ENCODE measurements around the gene SUMO4. TPM values are rescaled to one million over a fixed set of nuclear protein-coding genes. Genes with fewer than 3 reads are reported as not detected.

SUMO4 gene
- total and polyA plus RNA-seq, 7 donors = 0.39 to 11.1 (median 5.4) TPM; not detected in 2

GRCh38 chr6:149392093-149392492 lies 8.0 kb upstream of the SUMO4 start:
- H3K36me3 ChIP-seq = peaks cover 0 to 4% (median 0%) of the 10 kb centered on the region in 4 donors
- no peaks in the 10 kb centered on the region for H3K9me3 ChIP-seq
- DNase-seq = no peak
- intact Hi-C loops (cut with DNase I) = no loop called here
- H3K27ac ChIP-seq = no peak overlapping the region
- TF ChIP-seq POLR2A (IDR thresholded peaks at IDR 0.05) = no peak
- no peak for TF ChIP-seq EP300 (IDR thresholded peaks at IDR 0.05)
- TF ChIP-seq CTCF (IDR thresholded peaks at IDR 0.05) = no peak
- TF ChIP-seq POLR2AphosphoS5 (IDR thresholded peaks at IDR 0.05) = no peak
- peaks cover 0 to 43% (median 27%) of the 10 kb centered on the region in 4 donors for H3K4me1 ChIP-seq
- no peaks in the 10 kb centered on the region for H3K27me3 ChIP-seq
- WGBS, 2 donors = 98 to 99% methylated on average over 6 of the region's 6 CpGs
- no peak overlapping the region for H3K4me3 ChIP-seq

- Histone ChIP-seq H3K27me3 (no peaks in the 10 kb centered on the region), H3K27ac (no peak overlapping the region), H3K4me3 (no peak overlapping the region), H3K9me3 (no peaks in the 10 kb centered on the region), H3K36me3 (peaks cover 0 to 8% (median 0%) of the 10 kb centered on the region in 4 donors), H3K4me1 (peaks cover 0 to 38% (median 25%) of the 10 kb centered on the region in 4 donors)
- TF ChIP-seq EP300 (IDR thresholded peaks at IDR 0.05) (no peak), CTCF (IDR thresholded peaks at IDR 0.05) (no peak), POLR2A (IDR thresholded peaks at IDR 0.05) (no peak), POLR2AphosphoS5 (IDR thresholded peaks at IDR 0.05) (no peak)
- intact Hi-C loops (cut with DNase I) = no loop called here
- DNase-seq = no peak
Measured at GRCh38 chr6:149392535-149392934, 7.5 kb upstream of the SUMO4 start.

DNA sequence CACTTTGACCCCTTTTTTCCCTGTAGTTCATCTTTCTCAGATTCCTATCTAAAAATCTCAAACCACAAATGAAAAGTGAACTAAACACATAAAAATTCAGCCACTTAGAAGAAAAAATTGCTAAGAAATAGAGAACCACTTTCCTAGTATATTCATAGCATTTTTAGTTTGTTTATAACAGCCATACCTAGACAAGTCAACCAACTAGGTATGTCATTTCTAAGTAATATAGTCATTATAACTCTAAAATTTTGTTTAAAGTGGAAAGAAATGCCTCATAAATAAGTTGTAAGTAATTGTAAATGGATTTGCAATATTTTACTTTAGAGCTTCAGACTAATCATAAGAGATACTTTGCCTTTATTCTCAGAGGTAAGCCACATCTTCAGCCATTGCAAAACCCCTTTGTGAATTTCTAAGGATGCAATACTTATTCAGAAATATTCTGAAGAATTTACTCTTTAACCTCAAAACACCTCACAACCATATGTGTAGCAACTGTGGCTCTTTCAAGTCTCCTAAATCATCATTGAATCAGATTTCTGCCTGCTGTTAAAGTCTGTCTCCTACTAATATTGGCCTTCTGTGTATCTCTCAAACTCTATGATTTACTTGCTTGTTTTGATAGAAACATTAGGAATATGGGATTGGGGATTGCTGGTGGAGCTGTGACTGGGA lies 6.9 kb upstream of the SUMO4 start:
- peaks cover 0 to 33% (median 19%) of the 10 kb centered on the region in 4 donors for H3K4me1 ChIP-seq
- H3K27me3 ChIP-seq = no peaks in the 10 kb centered on the region
- H3K27ac ChIP-seq = no peak overlapping the region
- no peaks in the 10 kb centered on the region for H3K9me3 ChIP-seq
- TF ChIP-seq POLR2A (IDR thresholded peaks at IDR 0.05) (no peak), CTCF (IDR thresholded peaks at IDR 0.05) (no peak), POLR2AphosphoS5 (IDR thresholded peaks at IDR 0.05) (no peak)
- H3K4me3 ChIP-seq = no peak overlapping the region
- intact Hi-C loops (cut with DNase I) = no loop called here
- H3K36me3 ChIP-seq = peaks cover 0 to 14% (median 2%) of the 10 kb centered on the region in 4 donors
- DNase-seq = no peak

DNA sequence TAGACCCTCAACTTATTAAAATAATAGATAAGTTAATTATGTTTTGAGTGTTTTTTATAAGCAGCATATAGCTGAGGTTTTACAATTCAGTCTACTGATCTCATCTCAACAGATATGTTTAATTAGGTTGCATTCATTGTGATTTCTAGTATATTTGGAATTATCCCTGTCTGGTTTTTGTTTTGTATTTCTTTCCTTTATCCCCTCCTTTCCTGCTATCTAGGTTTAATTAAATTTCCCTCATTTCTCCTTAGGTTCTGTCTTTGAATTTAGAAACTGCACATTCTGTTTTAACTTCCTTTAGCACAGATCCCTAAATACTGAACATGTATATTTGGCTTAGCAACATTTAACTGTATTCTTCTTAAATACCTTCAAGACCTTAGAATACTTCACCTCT lies 4.9 kb upstream of the SUMO4 start:
- H3K36me3 ChIP-seq = peaks cover 0 to 34% (median 9%) of the 10 kb centered on the region in 4 donors
- no peaks in the 10 kb centered on the region for H3K9me3 ChIP-seq
- TF ChIP-seq POLR2A (IDR thresholded peaks at IDR 0.05) (no peak), CTCF (IDR thresholded peaks at IDR 0.05) (no peak), POLR2AphosphoS5 (IDR thresholded peaks at IDR 0.05) (no peak), EP300 (IDR thresholded peaks at IDR 0.05) (no peak)
- peaks cover 0 to 26% (median 10%) of the 10 kb centered on the region in 4 donors for H3K4me1 ChIP-seq
- no peaks in the 10 kb centered on the region for H3K27me3 ChIP-seq
- no peak overlapping the region for H3K4me3 ChIP-seq
- intact Hi-C loops (cut with DNase I) = no loop called here
- no peak overlapping the region for H3K27ac ChIP-seq
- DNase-seq = no peak

GRCh38 chr6:149397384-149397783 lies 2.7 kb upstream of the SUMO4 start:
- DNase-seq = no peak
- Histone ChIP-seq H3K4me3 (no peak overlapping the region), H3K36me3 (peaks cover 0 to 54% (median 12%) of the 10 kb centered on the region in 4 donors), H3K27me3 (no peaks in the 10 kb centered on the region), H3K9me3 (no peaks in the 10 kb centered on the region), H3K27ac (no peak overlapping the region), H3K4me1 (peaks cover 0 to 18% (median 10%) of the 10 kb centered on the region in 4 donors)
- no peak for TF ChIP-seq POLR2A (IDR thresholded peaks at IDR 0.05)
- TF ChIP-seq EP300 (IDR thresholded peaks at IDR 0.05) = no peak
- no peak for TF ChIP-seq CTCF (IDR thresholded peaks at IDR 0.05)
- TF ChIP-seq POLR2AphosphoS5 (IDR thresholded peaks at IDR 0.05) = no peak
- intact Hi-C loops (cut with DNase I) = no loop called here
- 95 to 97% methylated on average over 6 of the region's 6 CpGs for WGBS, 2 donors

All from sigmoid colon (tissue), 7 donors.